Endothelial cell of umbilical vein (primary cell): Measurements from ENCODE around the gene MB21D2. TPM values are rescaled to one million over a fixed set of nuclear protein-coding genes. Genes with fewer than 3 reads are reported as not detected.

Experiments used
- BruUV-seq: library from RNA; stranded (reverse); fragments of 400-500 nt; replicated peaks from 2 replicates; lab custom pipeline; 2021; lab: Mats Ljungman, UMichigan
- CTCF ChIA-PET: fragments of 300-600, 350-600 bp; sonication (Branson Sonifier 250); formaldehyde crosslinking; loops from one replicate; lab custom pipeline; 2021; ENCODE audit warnings: antibody characterized with exemption, inconsistent platforms; lab: Charles Lee
- POLR2A ChIA-PET: fragments of 300-600, 350-600 bp; sonication (Branson Sonifier 250); formaldehyde crosslinking; loops from one replicate; lab custom pipeline; 2021; ENCODE audit warnings: antibody characterized with exemption, inconsistent platforms; lab: Charles Lee
- DNase-seq: peaks from one replicate; pipeline ENCODE4 v3.0.0-alpha.2; 2011; ENCODE audit warnings: low read depth, low spot score
- FAIRE-seq: peaks from 2 replicates; lab custom pipeline; 2011; peaks lifted over from hg19 to GRCh38; lab: Jason Lieb, UNC
- H2AFZ ChIP-seq: 2 replicates; pipeline ENCODE4 v1.6.0; 2012; ENCODE audit warnings: low read depth, low read length, control low read depth, inconsistent platforms
- H3K27ac ChIP-seq: 2 replicates; pipeline ENCODE4 v1.5.1; 2011; ENCODE audit warnings: low read depth, mild to moderate bottlenecking, control low read depth, low read length, moderate library complexity; ENCODE audit not compliant: insufficient read depth
- H3K27me3 ChIP-seq, 2 experiments: 2 replicates each; pipeline versions ENCODE4 v1.6.0 to v1.6.1; 2011; ENCODE audit warnings: low read length in 2 of 2, mixed read lengths in 1 of 2; ENCODE audit not compliant: control insufficient read depth in 2 of 2, insufficient read depth in 2 of 2
- H3K36me3 ChIP-seq, 2 experiments: 2 replicates in 1 of 2; 3 replicates in 1 of 2; pipeline ENCODE4 v1.5.1; 2011; ENCODE audit warnings: low read length in 2 of 2, mild to moderate bottlenecking in 1 of 2, moderate library complexity in 1 of 2; ENCODE audit not compliant: control insufficient read depth in 2 of 2, insufficient read depth in 2 of 2; ENCODE audit errors: extremely low read depth in 1 of 2
- H3K4me1 ChIP-seq: 3 replicates; pipeline ENCODE4 v1.5.1; 2011; ENCODE audit warnings: mild to moderate bottlenecking, low read length; ENCODE audit not compliant: control insufficient read depth, insufficient read depth; ENCODE audit errors: extremely low read depth
- H3K4me2 ChIP-seq: 2 replicates; pipeline ENCODE4 v1.6.1; 2011; ENCODE audit warnings: low read length, control low read depth, mixed read lengths; ENCODE audit not compliant: insufficient read depth
- H3K4me3 ChIP-seq, 3 experiments: fragments of 200-600 bp in 1 of 3; sonication (generic), shearing (Covaris generic) in 1 of 3; replicated peaks in 1 of 3; 2 replicates each; pipeline ENCODE4 v1.5.1; 2011 to 2016; ENCODE audit warnings: control low read depth in 3 of 3, low read length in 3 of 3, mild to moderate bottlenecking in 2 of 3, inconsistent platforms in 1 of 3, low read depth in 1 of 3, moderate library complexity in 1 of 3; ENCODE audit not compliant: insufficient read depth in 1 of 3
- H3K79me2 ChIP-seq: 2 replicates; pipeline ENCODE4 v1.6.0; 2012; ENCODE audit warnings: low read length, inconsistent platforms; ENCODE audit not compliant: control insufficient read depth, insufficient read depth
- H3K9ac ChIP-seq: replicated peaks from 2 replicates; pipeline ENCODE3; 2011; ENCODE audit warnings: low read length, control low read depth; ENCODE audit not compliant: insufficient read depth; ENCODE audit errors: extremely low read depth
- H3K9me1 ChIP-seq: replicated peaks from 3 replicates; pipeline ENCODE4 v1.6.0; 2011; ENCODE audit warnings: mild to moderate bottlenecking, low read length; ENCODE audit not compliant: control insufficient read depth, insufficient read depth; ENCODE audit errors: extremely low read depth
- H3K9me3 ChIP-seq: replicated peaks from 2 replicates; pipeline ENCODE4 v1.5.1; 2012; ENCODE audit warnings: low read length, inconsistent platforms; ENCODE audit not compliant: control insufficient read depth, insufficient read depth
- H4K20me1 ChIP-seq: replicated peaks from 2 replicates; pipeline ENCODE3; 2011; ENCODE audit warnings: mild to moderate bottlenecking, low read length; ENCODE audit not compliant: control insufficient read depth, insufficient read depth; ENCODE audit errors: extremely low read depth
- EZH2 ChIP-seq: IDR thresholded peaks from 2 replicates; pipeline ENCODE4 v1.6.1; 2012; ENCODE audit warnings: borderline replicate concordance, low read depth, mild to moderate bottlenecking, moderate library complexity, low read length, inconsistent platforms; ENCODE audit not compliant: severe bottlenecking
- FOS ChIP-seq: IDR thresholded peaks from 2 replicates; pipeline ENCODE4 v1.6.1; 2011; ENCODE audit warnings: mild to moderate bottlenecking, low read length, moderate library complexity, borderline replicate concordance; ENCODE audit not compliant: insufficient read depth
- GATA2 ChIP-seq: IDR thresholded peaks from 2 replicates; pipeline ENCODE4 v1.7.0; 2011; ENCODE audit warnings: low read depth, mild to moderate bottlenecking, moderate library complexity, mixed read lengths, low read length; ENCODE audit not compliant: insufficient read length, insufficient read depth
- JUN ChIP-seq: IDR thresholded peaks from 2 replicates; pipeline ENCODE4 v1.6.1; 2011; ENCODE audit warnings: borderline replicate concordance, low read depth; ENCODE audit not compliant: insufficient read length, insufficient read depth
- MYC ChIP-seq: IDR thresholded peaks from one replicate; pipeline ENCODE4 v1.6.1; 2011; ENCODE audit warnings: mild to moderate bottlenecking, low read depth, low read length
- POLR2A ChIP-seq: IDR thresholded peaks from 2 replicates; pipeline ENCODE4 v1.6.1; 2012; ENCODE audit warnings: low read depth, mild to moderate bottlenecking, control low read depth, low read length
- POLR2AphosphoS5 ChIP-seq: IDR thresholded peaks from 2 replicates; pipeline ENCODE4 v1.6.1; 2012; ENCODE audit warnings: low read depth, mild to moderate bottlenecking, control low read depth, low read length, moderate library complexity; ENCODE audit not compliant: insufficient read depth
- dilution Hi-C: fragments of 300-500 bp; cut with MboI; formaldehyde crosslinking; loops from one replicate; pipeline ENCODE4 v1.15.0; 2019; ENCODE audit warnings: low sequenced_read_pairs; ENCODE audit not compliant: extremely low pct_ligation_motif_present
- intact Hi-C: fragments of 100-400 bp; cut with micrococcal nuclease; formaldehyde crosslinking; loops from one replicate; pipeline ENCODE4 v1.10.0; 2022
- polyA plus RNA-seq, 4 experiments: library from polyadenylated mRNA; depleted of rRNA in 3 of 4; stranded (reverse) in 3 of 4; unstranded in 1 of 4; fragments of >200 nt; gene quantifications; 2 replicates each; pipeline versions ENCODE4 v1.2.1 to v1.2.3, GENCODE V29; 2011 to 2012; ENCODE audit warnings: missing spikeins in 1 of 4
- total RNA-seq: library from RNA; stranded (reverse); gene quantifications from 2 replicates; pipeline ENCODE4 v1.2.3, GENCODE V29; 2021
- TF ChIP-seq, protein P1 (sequence below), 2 donors: IDR thresholded peaks; 1 replicate in 1 of 2; 2 replicates in 1 of 2; pipeline ENCODE4 v1.5.1; 2011; ENCODE audit warnings: low read length in 2 of 2, mild to moderate bottlenecking in 2 of 2, moderate library complexity in 2 of 2, control low read depth in 1 of 2, inconsistent platforms in 1 of 2, low read depth in 1 of 2; ENCODE audit not compliant: insufficient read depth in 1 of 2; ENCODE audit errors: extremely low read depth in 1 of 2
- TF ChIP-seq, protein P2 (sequence below): IDR thresholded peaks from 2 replicates; pipeline ENCODE4 v1.6.1; 2011; ENCODE audit not compliant: insufficient read depth, insufficient read length

MB21D2 gene
- total and polyA plus RNA-seq, 2 donors (not counting 3 experiments of a cell fraction or from before 2014, with no cell fraction given), result 6.7 to 7.4 TPM

DNA sequence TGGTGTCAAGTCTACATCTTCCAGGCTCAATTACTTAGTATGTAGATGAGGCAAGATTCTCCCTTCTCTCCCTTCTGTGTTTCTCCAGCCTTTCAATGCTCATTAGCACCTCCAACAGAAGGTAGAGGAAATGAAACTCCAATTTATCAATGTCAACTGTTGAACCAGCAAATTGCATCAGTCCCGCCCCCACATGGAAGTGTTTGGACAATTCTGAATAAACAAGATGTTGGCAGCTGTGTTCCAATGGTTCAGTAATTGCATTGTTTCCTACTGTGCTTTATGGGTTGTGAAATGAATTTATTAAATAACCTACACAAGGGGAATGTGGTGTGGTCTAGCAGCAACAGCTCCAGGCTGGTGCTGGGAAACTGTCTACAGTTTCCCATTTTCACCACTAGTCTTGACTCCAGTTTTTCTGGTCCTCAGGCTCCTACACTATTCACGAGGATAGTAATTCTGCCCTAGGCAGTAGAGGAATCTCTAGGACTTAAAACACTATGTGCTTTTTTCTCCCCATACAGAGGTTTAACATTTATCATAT is 91.9 kb downstream of the MB21D2 start:
- peak; percentile 48 for FAIRE-seq
- H2AFZ ChIP-seq, result no peak overlapping the region
- H3K9ac ChIP-seq, result no peak overlapping the region
- dilution Hi-C loops, result no loop called here
- no peaks in the 10 kb centered on the region for H3K36me3 ChIP-seq
- no peak overlapping the region for H3K4me3 ChIP-seq
- peak; percentile 82 for DNase-seq
- ChIA-PET POLR2A (no interaction called here), CTCF (interaction anchor here (0.5 to 2.5 kb wide), 5 partner anchors 9 to 215 kb away, joined by 3 to 7 read pairs (median 4); no protein-coding TSS in a partner anchor)
- BruUV-seq, result no TSS peak
- H3K4me1 ChIP-seq, result peaks cover 6% of the 10 kb centered on the region
- H3K4me2 ChIP-seq, result no peak overlapping the region
- H3K27ac ChIP-seq, result no peak overlapping the region
- no peaks in the 10 kb centered on the region for H3K9me1 ChIP-seq
- no peaks in the 10 kb centered on the region for H3K9me3 ChIP-seq
- no peaks in the 10 kb centered on the region for H3K79me2 ChIP-seq
- TF ChIP-seq FOS, result no peak
- no peak for TF ChIP-seq POLR2AphosphoS5
- TF ChIP-seq, protein P1, sequence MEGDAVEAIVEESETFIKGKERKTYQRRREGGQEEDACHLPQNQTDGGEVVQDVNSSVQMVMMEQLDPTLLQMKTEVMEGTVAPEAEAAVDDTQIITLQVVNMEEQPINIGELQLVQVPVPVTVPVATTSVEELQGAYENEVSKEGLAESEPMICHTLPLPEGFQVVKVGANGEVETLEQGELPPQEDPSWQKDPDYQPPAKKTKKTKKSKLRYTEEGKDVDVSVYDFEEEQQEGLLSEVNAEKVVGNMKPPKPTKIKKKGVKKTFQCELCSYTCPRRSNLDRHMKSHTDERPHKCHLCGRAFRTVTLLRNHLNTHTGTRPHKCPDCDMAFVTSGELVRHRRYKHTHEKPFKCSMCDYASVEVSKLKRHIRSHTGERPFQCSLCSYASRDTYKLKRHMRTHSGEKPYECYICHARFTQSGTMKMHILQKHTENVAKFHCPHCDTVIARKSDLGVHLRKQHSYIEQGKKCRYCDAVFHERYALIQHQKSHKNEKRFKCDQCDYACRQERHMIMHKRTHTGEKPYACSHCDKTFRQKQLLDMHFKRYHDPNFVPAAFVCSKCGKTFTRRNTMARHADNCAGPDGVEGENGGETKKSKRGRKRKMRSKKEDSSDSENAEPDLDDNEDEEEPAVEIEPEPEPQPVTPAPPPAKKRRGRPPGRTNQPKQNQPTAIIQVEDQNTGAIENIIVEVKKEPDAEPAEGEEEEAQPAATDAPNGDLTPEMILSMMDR (IDR thresholded peaks at IDR 0.05; ENCODE audit: extremely low read depth in 1 of 2, insufficient read depth in 1 of 2, low read depth in 1 of 2, low read length in 2 of 2), result peak in 1 of 2 donors; percentile 2
- no peak for TF ChIP-seq EZH2
- no peaks in the 10 kb centered on the region for H3K27me3 ChIP-seq
- no peaks in the 10 kb centered on the region for H4K20me1 ChIP-seq
- intact Hi-C loops, result no loop called here

DNA sequence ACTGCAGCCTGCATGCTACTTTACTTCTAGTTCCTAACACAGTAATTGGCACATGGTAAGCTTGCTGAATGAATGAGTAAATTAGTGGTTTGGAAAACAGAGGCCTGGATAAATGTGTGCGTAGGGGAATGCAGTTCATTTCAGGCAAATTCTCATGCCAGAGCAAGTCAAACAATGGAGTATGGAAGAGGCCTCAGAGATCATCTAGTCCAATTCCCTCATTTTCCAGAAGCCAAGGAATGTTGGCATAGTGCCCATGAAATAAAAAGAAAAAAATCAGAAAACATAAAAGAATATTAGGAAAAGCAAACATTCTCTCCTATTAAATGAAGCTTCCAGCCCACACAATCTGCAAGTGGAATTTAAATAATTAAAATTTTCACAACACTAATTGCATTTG is 92.4 kb downstream of the MB21D2 start:
- no TSS peak for BruUV-seq
- no peak for TF ChIP-seq GATA2
- TF ChIP-seq, protein P2, sequence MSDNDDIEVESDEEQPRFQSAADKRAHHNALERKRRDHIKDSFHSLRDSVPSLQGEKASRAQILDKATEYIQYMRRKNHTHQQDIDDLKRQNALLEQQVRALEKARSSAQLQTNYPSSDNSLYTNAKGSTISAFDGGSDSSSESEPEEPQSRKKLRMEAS, result no peak
- TF ChIP-seq EZH2, result no peak
- TF ChIP-seq POLR2AphosphoS5, result no peak
- TF ChIP-seq, protein P1 (IDR thresholded peaks at IDR 0.05; ENCODE audit: extremely low read depth in 1 of 2, insufficient read depth in 1 of 2, low read depth in 1 of 2, low read length in 2 of 2), result no peak
- TF ChIP-seq JUN, result no peak
- TF ChIP-seq FOS, result no peak
- TF ChIP-seq MYC, result no peak
- no peak for TF ChIP-seq POLR2A
- intact Hi-C loops, result no loop called here
- H3K4me3 ChIP-seq, result no peak overlapping the region
- no peaks in the 10 kb centered on the region for H3K9me3 ChIP-seq
- H3K9ac ChIP-seq, result no peak overlapping the region
- peaks cover 6% of the 10 kb centered on the region for H3K4me1 ChIP-seq
- no peaks in the 10 kb centered on the region for H3K27me3 ChIP-seq
- ChIA-PET CTCF (interaction anchor here (0.5 to 2.5 kb wide), 5 partner anchors 9 to 216 kb away, joined by 3 to 7 read pairs (median 4); no protein-coding TSS in a partner anchor), POLR2A (no interaction called here)
- no peaks in the 10 kb centered on the region for H4K20me1 ChIP-seq
- H3K79me2 ChIP-seq, result no peaks in the 10 kb centered on the region
- no peak for FAIRE-seq
- no peak overlapping the region for H2AFZ ChIP-seq
- DNase-seq, result peak; percentile 56
- dilution Hi-C loops, result no loop called here
- no peaks in the 10 kb centered on the region for H3K9me1 ChIP-seq
- no peaks in the 10 kb centered on the region for H3K36me3 ChIP-seq
- no peak overlapping the region for H3K4me2 ChIP-seq
- no peak overlapping the region for H3K27ac ChIP-seq
